IMR-90 (cell line): ENCODE measurements around the gene EAF1. TPM values are rescaled to one million over a fixed set of nuclear protein-coding genes. Genes with fewer than 3 reads are reported as not detected.

ENCODE experiments used
- ATAC-seq: fragments of 200-7000 bp; cut with Tn5 transposase; 2 replicates; pipeline ENCODE4 v1.9.1; 2020; ENCODE audit warnings: low read depth, mild to moderate bottlenecking, moderate library complexity
- BruUV-seq: library from RNA; stranded (reverse); fragments of 400-500 nt; replicated peaks from 2 replicates; lab custom pipeline; 2021; lab: Mats Ljungman, UMichigan
- CTCF ChIA-PET: fragments of 300-600 bp; formaldehyde crosslinking; extraction: SDS; loops from one replicate; lab custom pipeline; 2021; ENCODE audit warnings: antibody characterized with exemption; lab: Yijun Ruan, JAX
- POLR2A ChIA-PET: fragments of 300-600 bp; sonication (Branson Sonifier 250); formaldehyde crosslinking; loops from one replicate; lab custom pipeline; 2022; ENCODE audit warnings: antibody characterized with exemption; ENCODE audit not compliant: unreplicated experiment; lab: Charles Lee
- DNase-seq: peaks from one replicate; pipeline ENCODE4 v3.0.0; 2013
- H2AFZ ChIP-seq: replicated peaks from 2 replicates; pipeline ENCODE3; 2013; ENCODE audit warnings: low read length, mild to moderate bottlenecking; ENCODE audit not compliant: poor library complexity
- H2AK5ac ChIP-seq: 2 replicates; pipeline ENCODE4 v1.6.1; 2013; ENCODE audit warnings: low read depth, low read length, inconsistent platforms
- H2AK9ac ChIP-seq: replicated peaks from 2 replicates; pipeline ENCODE3; 2013; ENCODE audit warnings: mild to moderate bottlenecking, low read depth, low read length, moderate library complexity; ENCODE audit not compliant: poor library complexity
- H2BK120ac ChIP-seq: 2 replicates; pipeline ENCODE4 v1.6.1; 2013; ENCODE audit warnings: low read depth, low read length, inconsistent platforms
- H2BK15ac ChIP-seq: 3 replicates; pipeline ENCODE4 v1.6.1; 2013; ENCODE audit warnings: low read depth, low read length, inconsistent platforms
- H2BK20ac ChIP-seq: 2 replicates; pipeline ENCODE4 v1.6.1; 2013; ENCODE audit warnings: low read depth, mild to moderate bottlenecking, inconsistent platforms, low read length, moderate library complexity
- H2BK5ac ChIP-seq: 2 replicates; pipeline ENCODE4 v1.6.1; 2013; ENCODE audit warnings: mild to moderate bottlenecking, low read depth, low read length, inconsistent platforms; ENCODE audit not compliant: poor library complexity, severe bottlenecking
- H3K14ac ChIP-seq: replicated peaks from 2 replicates; pipeline ENCODE4 v1.6.1; 2013; ENCODE audit warnings: low read depth, low read length, inconsistent platforms
- H3K18ac ChIP-seq: 2 replicates; pipeline ENCODE4 v1.6.1; 2013; ENCODE audit warnings: low read depth, low read length, control low read depth
- H3K23ac ChIP-seq: 2 replicates; pipeline ENCODE4 v1.6.1; 2013; ENCODE audit warnings: low read depth, low read length, inconsistent platforms
- H3K27ac ChIP-seq: 2 replicates; pipeline ENCODE4 v1.5.1; 2013; ENCODE audit warnings: mild to moderate bottlenecking, control low read depth, low read length; ENCODE audit not compliant: insufficient read depth
- H3K27me3 ChIP-seq: 2 replicates; pipeline ENCODE4 v1.6.1; 2013; ENCODE audit warnings: low read length; ENCODE audit not compliant: control insufficient read depth, insufficient read depth
- H3K36me3 ChIP-seq: 2 replicates; pipeline ENCODE4 v1.6.1; 2013; ENCODE audit warnings: low read length, mixed read lengths; ENCODE audit not compliant: control insufficient read depth, insufficient read depth
- H3K4ac ChIP-seq: 2 replicates; pipeline ENCODE4 v1.6.1; 2013; ENCODE audit warnings: low read depth, low read length, inconsistent platforms
- H3K4me1 ChIP-seq: 2 replicates; pipeline ENCODE4 v1.6.1; 2013; ENCODE audit warnings: low read length, mixed read lengths; ENCODE audit not compliant: control insufficient read depth, insufficient read depth
- H3K4me2 ChIP-seq: 2 replicates; pipeline ENCODE4 v1.6.1; 2013; ENCODE audit warnings: low read depth, mild to moderate bottlenecking, control low read depth, low read length, moderate library complexity
- H3K4me3 ChIP-seq: 2 replicates; pipeline ENCODE4 v1.5.1; 2013; ENCODE audit warnings: low read depth, mild to moderate bottlenecking, control low read depth, low read length, moderate library complexity; ENCODE audit not compliant: insufficient read depth
- H3K56ac ChIP-seq: 2 replicates; pipeline ENCODE4 v1.6.1; 2013; ENCODE audit warnings: low read length, inconsistent platforms; ENCODE audit not compliant: insufficient read depth; ENCODE audit errors: extremely low read depth
- H3K79me1 ChIP-seq, 2 experiments: 2 replicates each; pipeline ENCODE4 v1.6.1; 2013; ENCODE audit warnings: low read length in 2 of 2, inconsistent platforms in 1 of 2, low read depth in 1 of 2
- H3K9ac ChIP-seq: 2 replicates; pipeline ENCODE4 v1.6.1; 2013; ENCODE audit warnings: low read depth, low read length, control low read depth
- H3K9me1 ChIP-seq: 2 replicates; pipeline ENCODE4 v1.6.1; 2013; ENCODE audit warnings: low read length, inconsistent platforms; ENCODE audit not compliant: insufficient read depth
- H3K9me3 ChIP-seq: 2 replicates; pipeline ENCODE4 v1.6.1; 2013; ENCODE audit warnings: low read length; ENCODE audit not compliant: control insufficient read depth, insufficient read depth
- H4K20me1 ChIP-seq: 2 replicates; pipeline ENCODE4 v1.6.1; 2013; ENCODE audit warnings: low read length, inconsistent platforms; ENCODE audit not compliant: insufficient read depth
- H4K5ac ChIP-seq: 2 replicates; pipeline ENCODE4 v1.6.1; 2013; ENCODE audit warnings: mild to moderate bottlenecking, low read depth, low read length, control low read depth
- H4K8ac ChIP-seq, 2 experiments: 2 replicates each; pipeline ENCODE4 v1.6.1; 2013; ENCODE audit warnings: low read depth in 2 of 2, low read length in 2 of 2, control low read depth in 1 of 2, inconsistent platforms in 1 of 2
- H4K91ac ChIP-seq: 2 replicates; pipeline ENCODE4 v1.6.1; 2013; ENCODE audit warnings: low read depth, low read length, inconsistent platforms; ENCODE audit not compliant: insufficient read depth
- CEBPB ChIP-seq: IDR thresholded peaks from 2 replicates; pipeline ENCODE4 v1.6.1; 2012; ENCODE audit warnings: low read depth, low read length, improper control_type of control experiment
- CHD1 ChIP-seq: IDR thresholded peaks from 2 replicates; pipeline ENCODE4 v1.6.1; 2012; ENCODE audit warnings: low read depth, low read length, improper control_type of control experiment
- FOS ChIP-seq: fragments of 150-350 bp; IDR thresholded peaks from 2 replicates; pipeline ENCODE4 v1.6.1; 2016; ENCODE audit warnings: low read depth, low read length
- MAZ ChIP-seq: IDR thresholded peaks from 2 replicates; pipeline ENCODE4 v1.6.1; 2012; ENCODE audit warnings: low read depth, mild to moderate bottlenecking, low read length, improper control_type of control experiment, moderate library complexity, borderline replicate concordance
- NFE2L2 ChIP-seq: fragments of 150-350 bp; IDR thresholded peaks from 2 replicates; pipeline ENCODE4 v1.6.1; 2016; ENCODE audit warnings: low read depth, mild to moderate bottlenecking, low read length
- RFX5 ChIP-seq: IDR thresholded peaks from 2 replicates; pipeline ENCODE4 v1.8.0; 2012; ENCODE audit warnings: low read depth, mild to moderate bottlenecking, low read length, moderate library complexity
- WGBS, 2 experiments: methylation state at CpG; one replicate each; pipeline versions ENCODE4 v1.1.5 to v1.1.7; 2013; ENCODE audit warnings: missing lambda C conversion rate in 2 of 2; ENCODE audit not compliant: insufficient read length in 1 of 2; ENCODE audit errors: extremely low coverage in 2 of 2; 5-methylcytosine and 5-hydroxymethylcytosine counted together
- dilution Hi-C: fragments of 300-500 bp; cut with HindIII; formaldehyde crosslinking; loops from one replicate; pipeline ENCODE4 v1.14.3; 2018; ENCODE audit warnings: low sequenced_read_pairs; ENCODE audit not compliant: unreplicated experiment
- in situ Hi-C: fragments of 300-500 bp; cut with MboI; formaldehyde crosslinking; loops from 3 replicates; pipeline ENCODE4 v1.14.3; 2019; ENCODE audit warnings: low sequenced_read_pairs, inconsistent platforms, mixed read lengths
- intact Hi-C: fragments of 100-400 bp; cut with micrococcal nuclease; formaldehyde crosslinking; loops from 2 replicates; pipeline ENCODE4 v1.10.0; 2022
- polyA plus RNA-seq, 3 experiments: library from polyadenylated mRNA; depleted of rRNA; stranded (reverse); fragments of >200 nt; gene quantifications; 2 replicates each; pipeline ENCODE4 v1.2.3, GENCODE V29; 2012; ENCODE audit warnings: low replicate concordance in 1 of 3
- total RNA-seq: library from RNA; depleted of rRNA; stranded (reverse); fragments of >200 nt; gene quantifications from 2 replicates; pipeline ENCODE4 v1.2.3, GENCODE V29; 2012
- TF ChIP-seq, protein P1 (sequence below): fragments of 150-350 bp; IDR thresholded peaks from 2 replicates; pipeline ENCODE4 v1.6.1; 2017; ENCODE audit warnings: mild to moderate bottlenecking, antibody characterized with exemption, low read length, low read depth
- TF ChIP-seq, protein P2 (sequence below): fragments of 150-350 bp; IDR thresholded peaks from 2 replicates; pipeline ENCODE4 v1.6.1; 2016; ENCODE audit warnings: low read depth, mild to moderate bottlenecking, low read length, moderate library complexity, borderline replicate concordance
- TF ChIP-seq, protein P3 (sequence below): conservative IDR thresholded peaks from 2 replicates; pipeline ENCODE4 v1.5.1; 2012; ENCODE audit warnings: mild to moderate bottlenecking, low read depth, low read length, improper control_type of control experiment

Gene EAF1
- total and polyA plus RNA-seq, 2 of the 4 experiments (the other 2 are of a cell fraction) = 7.0 to 21.3 TPM

GRCh38 chr3:15440891-15441290 lies 13.5 kb downstream of the EAF1 start:
- Histone ChIP-seq H3K4ac (no peak overlapping the region), H3K27ac (no peak overlapping the region), H3K27me3 (no peaks in the 10 kb centered on the region), H4K8ac (no peak overlapping the region), H3K4me1 (no peaks in the 10 kb centered on the region), H2AFZ (no peak overlapping the region), H2AK5ac (no peak overlapping the region), H3K14ac (no peak overlapping the region), H3K9me1 (peaks cover 5% of the 10 kb centered on the region; the same call in 1 of the 2 replicates), H4K20me1 (no peaks in the 10 kb centered on the region), H2BK120ac (no peak overlapping the region), H2BK5ac (no peak overlapping the region), H3K4me2 (no peak overlapping the region), H2BK15ac (no peak overlapping the region), H2BK20ac (no peak overlapping the region), H3K9me3 (no peaks in the 10 kb centered on the region), H3K56ac (no peak overlapping the region), H2AK9ac (no peak overlapping the region), H3K36me3 (peaks cover 37% of the 10 kb centered on the region), H4K91ac (no peak overlapping the region), H3K9ac (no peak overlapping the region), H3K79me1 (peaks cover 6 to 18% of the 10 kb centered on the region in 2 experiments; a peak in 2 of 4 replicates), H3K18ac (no peak overlapping the region), H3K23ac (no peak overlapping the region), H3K4me3 (no peak overlapping the region), H4K5ac (no peak overlapping the region)
- dilution Hi-C loops (no loop called here), intact Hi-C loops (no loop called here), in situ Hi-C loops (no loop called here)
- no CpG with 5 or more reads among the region's 4 CpGs for WGBS, 2 experiments
- POLR2A ChIA-PET = no interaction called here
- CTCF ChIA-PET = no interaction called here
- DNase-seq (no peak), ATAC-seq (no peak)
- no TSS peak for BruUV-seq
- TF ChIP-seq, protein P1, sequence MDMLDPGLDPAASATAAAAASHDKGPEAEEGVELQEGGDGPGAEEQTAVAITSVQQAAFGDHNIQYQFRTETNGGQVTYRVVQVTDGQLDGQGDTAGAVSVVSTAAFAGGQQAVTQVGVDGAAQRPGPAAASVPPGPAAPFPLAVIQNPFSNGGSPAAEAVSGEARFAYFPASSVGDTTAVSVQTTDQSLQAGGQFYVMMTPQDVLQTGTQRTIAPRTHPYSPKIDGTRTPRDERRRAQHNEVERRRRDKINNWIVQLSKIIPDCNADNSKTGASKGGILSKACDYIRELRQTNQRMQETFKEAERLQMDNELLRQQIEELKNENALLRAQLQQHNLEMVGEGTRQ = no peak
- no peak for TF ChIP-seq FOS
- TF ChIP-seq, protein P2, sequence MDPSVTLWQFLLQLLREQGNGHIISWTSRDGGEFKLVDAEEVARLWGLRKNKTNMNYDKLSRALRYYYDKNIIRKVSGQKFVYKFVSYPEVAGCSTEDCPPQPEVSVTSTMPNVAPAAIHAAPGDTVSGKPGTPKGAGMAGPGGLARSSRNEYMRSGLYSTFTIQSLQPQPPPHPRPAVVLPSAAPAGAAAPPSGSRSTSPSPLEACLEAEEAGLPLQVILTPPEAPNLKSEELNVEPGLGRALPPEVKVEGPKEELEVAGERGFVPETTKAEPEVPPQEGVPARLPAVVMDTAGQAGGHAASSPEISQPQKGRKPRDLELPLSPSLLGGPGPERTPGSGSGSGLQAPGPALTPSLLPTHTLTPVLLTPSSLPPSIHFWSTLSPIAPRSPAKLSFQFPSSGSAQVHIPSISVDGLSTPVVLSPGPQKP = no peak
- no peak for TF ChIP-seq CHD1
- TF ChIP-seq, protein P3, sequence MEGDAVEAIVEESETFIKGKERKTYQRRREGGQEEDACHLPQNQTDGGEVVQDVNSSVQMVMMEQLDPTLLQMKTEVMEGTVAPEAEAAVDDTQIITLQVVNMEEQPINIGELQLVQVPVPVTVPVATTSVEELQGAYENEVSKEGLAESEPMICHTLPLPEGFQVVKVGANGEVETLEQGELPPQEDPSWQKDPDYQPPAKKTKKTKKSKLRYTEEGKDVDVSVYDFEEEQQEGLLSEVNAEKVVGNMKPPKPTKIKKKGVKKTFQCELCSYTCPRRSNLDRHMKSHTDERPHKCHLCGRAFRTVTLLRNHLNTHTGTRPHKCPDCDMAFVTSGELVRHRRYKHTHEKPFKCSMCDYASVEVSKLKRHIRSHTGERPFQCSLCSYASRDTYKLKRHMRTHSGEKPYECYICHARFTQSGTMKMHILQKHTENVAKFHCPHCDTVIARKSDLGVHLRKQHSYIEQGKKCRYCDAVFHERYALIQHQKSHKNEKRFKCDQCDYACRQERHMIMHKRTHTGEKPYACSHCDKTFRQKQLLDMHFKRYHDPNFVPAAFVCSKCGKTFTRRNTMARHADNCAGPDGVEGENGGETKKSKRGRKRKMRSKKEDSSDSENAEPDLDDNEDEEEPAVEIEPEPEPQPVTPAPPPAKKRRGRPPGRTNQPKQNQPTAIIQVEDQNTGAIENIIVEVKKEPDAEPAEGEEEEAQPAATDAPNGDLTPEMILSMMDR = no peak
- TF ChIP-seq MAZ = no peak
- no peak for TF ChIP-seq CEBPB
- TF ChIP-seq NFE2L2 = no peak
- TF ChIP-seq RFX5 = no peak
